WTC11 (cell line): ENCODE data around the gene CTNNA2. TPM values are rescaled to one million over a fixed set of nuclear protein-coding genes. Genes with fewer than 3 reads are reported as not detected.

Experiments
- ATAC-seq: fragments of 200-7000 bp; cut with Tn5 transposase; 2 replicates; pipeline ENCODE4 v1.10.0; 2021; ENCODE audit warnings: mild to moderate bottlenecking, moderate library complexity
- CTCF ChIA-PET: fragments of 300-600 bp; sonication (Branson Sonifier 250); formaldehyde crosslinking; loops from one replicate; lab custom pipeline; 2021; ENCODE audit warnings: antibody characterized with exemption; lab: Charles Lee
- POLR2A ChIA-PET: fragments of 350-600 bp; sonication (Branson Sonifier 250); formaldehyde crosslinking; loops from one replicate; lab custom pipeline; 2021; ENCODE audit warnings: antibody characterized with exemption; lab: Charles Lee
- DNase-seq: peaks from one replicate; pipeline ENCODE4 v3.0.0; 2021; ENCODE audit warnings: low spot score
- H3K27ac Mint-ChIP-seq: 2 replicates; pipeline ENCODE4 v1.8.0; 2021; ENCODE audit warnings: mixed read lengths
- H3K27me3 Mint-ChIP-seq: 2 replicates; pipeline ENCODE4 v1.8.0; 2021; ENCODE audit warnings: low read depth, mild to moderate bottlenecking, moderate library complexity, mixed read lengths
- H3K36me3 Mint-ChIP-seq: 2 replicates; pipeline ENCODE4 v1.8.0; 2021; ENCODE audit warnings: mixed read lengths
- H3K4me1 Mint-ChIP-seq: 2 replicates; pipeline ENCODE4 v1.8.0; 2022; ENCODE audit warnings: mixed read lengths
- H3K4me3 Mint-ChIP-seq: 2 replicates; pipeline ENCODE4 v1.8.0; 2021; ENCODE audit warnings: mild to moderate bottlenecking, moderate library complexity, mixed read lengths
- H3K9me3 Mint-ChIP-seq: 2 replicates; pipeline ENCODE4 v1.8.0; 2021; ENCODE audit warnings: mixed read lengths
- CREB1 ChIP-seq: sonication (generic); formaldehyde crosslinking; IDR thresholded peaks from 2 replicates; pipeline ENCODE4 v1.8.0; 2023; ENCODE audit warnings: mild to moderate bottlenecking, missing genetic modification reagents
- EMX1 ChIP-seq: fragments of 250-450 bp; sonication (Bioruptor Pico); IDR thresholded peaks from 2 replicates; pipeline ENCODE4 v1.8.0; 2021; ENCODE audit warnings: mild to moderate bottlenecking
- FOXJ3 ChIP-seq: sonication (generic); formaldehyde crosslinking; IDR thresholded peaks from 2 replicates; pipeline ENCODE4 v1.9.0; 2021; ENCODE audit warnings: missing genetic modification reagents, mild to moderate bottlenecking, borderline replicate concordance
- FOXK1 ChIP-seq: sonication (generic); formaldehyde crosslinking; IDR thresholded peaks from 2 replicates; pipeline ENCODE4 v1.8.0; 2022; ENCODE audit warnings: mild to moderate bottlenecking, moderate library complexity, missing genetic modification reagents
- GRHL2 ChIP-seq: fragments of 250-450 bp; sonication (Bioruptor Pico); IDR thresholded peaks from 2 replicates; pipeline ENCODE4 v1.8.0; 2022; ENCODE audit warnings: mild to moderate bottlenecking, moderate library complexity; ENCODE audit not compliant: insufficient replicate concordance, severe bottlenecking
- IRF2 ChIP-seq: sonication (generic); formaldehyde crosslinking; IDR thresholded peaks from 2 replicates; pipeline ENCODE4 v1.8.0; 2022; ENCODE audit warnings: low read depth, missing genetic modification reagents, borderline replicate concordance
- NFATC4 ChIP-seq: fragments of 250-450 bp; sonication (Bioruptor Pico); IDR thresholded peaks from 2 replicates; pipeline ENCODE4 v1.9.0; 2021; ENCODE audit warnings: mild to moderate bottlenecking
- NFE2L1 ChIP-seq: sonication (generic); formaldehyde crosslinking; IDR thresholded peaks from 2 replicates; pipeline ENCODE4 v1.8.1; 2023; ENCODE audit warnings: missing genetic modification reagents
- NFYB ChIP-seq: sonication (generic); formaldehyde crosslinking; conservative IDR thresholded peaks from 2 replicates; pipeline ENCODE4 v1.8.0; 2022; ENCODE audit warnings: low read depth, missing genetic modification reagents
- NR2C2 ChIP-seq: sonication (generic); formaldehyde crosslinking; IDR thresholded peaks from 2 replicates; pipeline ENCODE4 v1.8.0; 2022; ENCODE audit warnings: mild to moderate bottlenecking, missing genetic modification reagents
- RORB ChIP-seq: fragments of 250-450 bp; sonication (Bioruptor Pico); IDR thresholded peaks from 2 replicates; pipeline ENCODE4 v1.9.0; 2021; ENCODE audit warnings: mild to moderate bottlenecking
- SMAD3 ChIP-seq: sonication (generic); formaldehyde crosslinking; IDR thresholded peaks from 2 replicates; pipeline ENCODE4 v1.8.0; 2022; ENCODE audit warnings: missing genetic modification reagents, mild to moderate bottlenecking, borderline replicate concordance
- TEAD1 ChIP-seq: sonication (generic); formaldehyde crosslinking; IDR thresholded peaks from 2 replicates; pipeline ENCODE4 v1.8.0; 2022; ENCODE audit warnings: mild to moderate bottlenecking, missing genetic modification reagents
- ZNF138 ChIP-seq: sonication (generic); formaldehyde crosslinking; conservative IDR thresholded peaks from 2 replicates; pipeline ENCODE4 v1.8.1; 2022; ENCODE audit warnings: mild to moderate bottlenecking, moderate library complexity, missing genetic modification reagents
- ZNF396 ChIP-seq: fragments of 250-450 bp; sonication (Bioruptor Pico); IDR thresholded peaks from 2 replicates; pipeline ENCODE4 v1.8.0; 2021; ENCODE audit warnings: mild to moderate bottlenecking, moderate library complexity, borderline replicate concordance
- total RNA-seq: library from RNA; stranded (reverse); gene quantifications from 3 replicates; pipeline ENCODE4 v1.2.3, GENCODE V29; 2021
- TF ChIP-seq, protein P1 (sequence below): sonication (generic); formaldehyde crosslinking; IDR thresholded peaks from 2 replicates; pipeline ENCODE4 v1.8.1; 2022; ENCODE audit warnings: low read depth, missing genetic modification reagents, borderline replicate concordance
- TF ChIP-seq, protein P2 (sequence below): sonication (generic); formaldehyde crosslinking; IDR thresholded peaks from 2 replicates; pipeline ENCODE4 v1.8.0; 2023; ENCODE audit warnings: missing genetic modification reagents
- TF ChIP-seq, protein P3 (sequence below): sonication (generic); formaldehyde crosslinking; IDR thresholded peaks from 2 replicates; pipeline ENCODE4 v1.8.1; 2023; ENCODE audit warnings: mild to moderate bottlenecking, missing genetic modification reagents, borderline replicate concordance
- TF ChIP-seq, protein P4 (sequence below): sonication (generic); formaldehyde crosslinking; IDR thresholded peaks from 2 replicates; pipeline ENCODE4 v1.8.0; 2022; ENCODE audit warnings: mild to moderate bottlenecking, missing genetic modification reagents
- TF ChIP-seq, protein P5 (sequence below): sonication (generic); formaldehyde crosslinking; IDR thresholded peaks from 2 replicates; pipeline ENCODE4 v1.8.1; 2023; ENCODE audit warnings: mild to moderate bottlenecking, missing genetic modification reagents

CTNNA2 gene
- total RNA-seq, 1 experiment from 2014 or later: 3.8 TPM

DNA sequence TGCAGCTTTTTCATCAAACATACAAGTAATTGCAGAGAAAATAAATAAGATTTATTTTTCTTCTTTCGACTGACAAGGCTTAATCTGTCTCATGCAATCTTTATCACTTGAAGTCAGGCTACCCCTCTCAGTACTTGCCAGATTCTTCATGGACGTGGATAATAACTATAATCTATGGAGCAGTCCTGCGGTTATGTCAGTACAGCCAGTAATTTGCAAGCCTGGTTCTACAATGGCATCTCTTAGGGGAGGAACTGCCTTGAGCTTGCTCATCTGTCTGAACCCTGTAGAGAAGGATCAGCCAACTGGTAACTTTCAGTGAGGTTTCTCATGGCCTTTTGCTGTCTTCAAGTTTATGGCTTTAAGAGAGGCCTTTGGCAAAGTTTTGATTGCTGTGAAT is 827.2 kb downstream of the CTNNA2 start:
- TF ChIP-seq, protein P1, sequence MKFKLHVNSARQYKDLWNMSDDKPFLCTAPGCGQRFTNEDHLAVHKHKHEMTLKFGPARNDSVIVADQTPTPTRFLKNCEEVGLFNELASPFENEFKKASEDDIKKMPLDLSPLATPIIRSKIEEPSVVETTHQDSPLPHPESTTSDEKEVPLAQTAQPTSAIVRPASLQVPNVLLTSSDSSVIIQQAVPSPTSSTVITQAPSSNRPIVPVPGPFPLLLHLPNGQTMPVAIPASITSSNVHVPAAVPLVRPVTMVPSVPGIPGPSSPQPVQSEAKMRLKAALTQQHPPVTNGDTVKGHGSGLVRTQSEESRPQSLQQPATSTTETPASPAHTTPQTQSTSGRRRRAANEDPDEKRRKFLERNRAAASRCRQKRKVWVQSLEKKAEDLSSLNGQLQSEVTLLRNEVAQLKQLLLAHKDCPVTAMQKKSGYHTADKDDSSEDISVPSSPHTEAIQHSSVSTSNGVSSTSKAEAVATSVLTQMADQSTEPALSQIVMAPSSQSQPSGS (CRISPR knock-in tag): no peak
- no peak for TF ChIP-seq GRHL2 (CRISPR knock-in tag)
- no peak for TF ChIP-seq NFE2L1 (CRISPR knock-in tag)
- no peak for TF ChIP-seq FOXK1 (CRISPR knock-in tag)
- TF ChIP-seq NFYB (CRISPR knock-in tag): no peak
- TF ChIP-seq, protein P2, sequence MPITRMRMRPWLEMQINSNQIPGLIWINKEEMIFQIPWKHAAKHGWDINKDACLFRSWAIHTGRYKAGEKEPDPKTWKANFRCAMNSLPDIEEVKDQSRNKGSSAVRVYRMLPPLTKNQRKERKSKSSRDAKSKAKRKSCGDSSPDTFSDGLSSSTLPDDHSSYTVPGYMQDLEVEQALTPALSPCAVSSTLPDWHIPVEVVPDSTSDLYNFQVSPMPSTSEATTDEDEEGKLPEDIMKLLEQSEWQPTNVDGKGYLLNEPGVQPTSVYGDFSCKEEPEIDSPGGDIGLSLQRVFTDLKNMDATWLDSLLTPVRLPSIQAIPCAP (CRISPR knock-in tag): no peak
- no peak for TF ChIP-seq EMX1 (CRISPR knock-in tag)
- TF ChIP-seq, protein P3, sequence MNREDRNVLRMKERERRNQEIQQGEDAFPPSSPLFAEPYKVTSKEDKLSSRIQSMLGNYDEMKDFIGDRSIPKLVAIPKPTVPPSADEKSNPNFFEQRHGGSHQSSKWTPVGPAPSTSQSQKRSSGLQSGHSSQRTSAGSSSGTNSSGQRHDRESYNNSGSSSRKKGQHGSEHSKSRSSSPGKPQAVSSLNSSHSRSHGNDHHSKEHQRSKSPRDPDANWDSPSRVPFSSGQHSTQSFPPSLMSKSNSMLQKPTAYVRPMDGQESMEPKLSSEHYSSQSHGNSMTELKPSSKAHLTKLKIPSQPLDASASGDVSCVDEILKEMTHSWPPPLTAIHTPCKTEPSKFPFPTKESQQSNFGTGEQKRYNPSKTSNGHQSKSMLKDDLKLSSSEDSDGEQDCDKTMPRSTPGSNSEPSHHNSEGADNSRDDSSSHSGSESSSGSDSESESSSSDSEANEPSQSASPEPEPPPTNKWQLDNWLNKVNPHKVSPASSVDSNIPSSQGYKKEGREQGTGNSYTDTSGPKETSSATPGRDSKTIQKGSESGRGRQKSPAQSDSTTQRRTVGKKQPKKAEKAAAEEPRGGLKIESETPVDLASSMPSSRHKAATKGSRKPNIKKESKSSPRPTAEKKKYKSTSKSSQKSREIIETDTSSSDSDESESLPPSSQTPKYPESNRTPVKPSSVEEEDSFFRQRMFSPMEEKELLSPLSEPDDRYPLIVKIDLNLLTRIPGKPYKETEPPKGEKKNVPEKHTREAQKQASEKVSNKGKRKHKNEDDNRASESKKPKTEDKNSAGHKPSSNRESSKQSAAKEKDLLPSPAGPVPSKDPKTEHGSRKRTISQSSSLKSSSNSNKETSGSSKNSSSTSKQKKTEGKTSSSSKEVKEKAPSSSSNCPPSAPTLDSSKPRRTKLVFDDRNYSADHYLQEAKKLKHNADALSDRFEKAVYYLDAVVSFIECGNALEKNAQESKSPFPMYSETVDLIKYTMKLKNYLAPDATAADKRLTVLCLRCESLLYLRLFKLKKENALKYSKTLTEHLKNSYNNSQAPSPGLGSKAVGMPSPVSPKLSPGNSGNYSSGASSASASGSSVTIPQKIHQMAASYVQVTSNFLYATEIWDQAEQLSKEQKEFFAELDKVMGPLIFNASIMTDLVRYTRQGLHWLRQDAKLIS (CRISPR knock-in tag): no peak
- no peak for TF ChIP-seq RORB
- TF ChIP-seq TEAD1: no peak
- no peak for TF ChIP-seq FOXJ3 (CRISPR knock-in tag)
- TF ChIP-seq SMAD3 (CRISPR knock-in tag): no peak
- TF ChIP-seq, protein P4, sequence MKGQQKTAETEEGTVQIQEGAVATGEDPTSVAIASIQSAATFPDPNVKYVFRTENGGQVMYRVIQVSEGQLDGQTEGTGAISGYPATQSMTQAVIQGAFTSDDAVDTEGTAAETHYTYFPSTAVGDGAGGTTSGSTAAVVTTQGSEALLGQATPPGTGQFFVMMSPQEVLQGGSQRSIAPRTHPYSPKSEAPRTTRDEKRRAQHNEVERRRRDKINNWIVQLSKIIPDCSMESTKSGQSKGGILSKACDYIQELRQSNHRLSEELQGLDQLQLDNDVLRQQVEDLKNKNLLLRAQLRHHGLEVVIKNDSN (CRISPR knock-in tag): no peak
- TF ChIP-seq NR2C2: no peak
- TF ChIP-seq ZNF138 (CRISPR knock-in tag): no peak
- TF ChIP-seq IRF2 (CRISPR knock-in tag): no peak
- H3K27me3 Mint-ChIP-seq: peaks cover 9% of the 10 kb centered on the region
- H3K9me3 Mint-ChIP-seq: peaks cover 10% of the 10 kb centered on the region; the same call in 1 of the 2 replicates
- H3K36me3 Mint-ChIP-seq: no peaks in the 10 kb centered on the region
- no peak overlapping the region for H3K4me3 Mint-ChIP-seq
- H3K27ac Mint-ChIP-seq: no peak overlapping the region
- ChIA-PET CTCF (no interaction called here), POLR2A (no interaction called here)
- ATAC-seq: no peak
- no peak for DNase-seq
- peaks cover 3% of the 10 kb centered on the region; the same call in 1 of the 2 replicates for H3K4me1 Mint-ChIP-seq

DNA sequence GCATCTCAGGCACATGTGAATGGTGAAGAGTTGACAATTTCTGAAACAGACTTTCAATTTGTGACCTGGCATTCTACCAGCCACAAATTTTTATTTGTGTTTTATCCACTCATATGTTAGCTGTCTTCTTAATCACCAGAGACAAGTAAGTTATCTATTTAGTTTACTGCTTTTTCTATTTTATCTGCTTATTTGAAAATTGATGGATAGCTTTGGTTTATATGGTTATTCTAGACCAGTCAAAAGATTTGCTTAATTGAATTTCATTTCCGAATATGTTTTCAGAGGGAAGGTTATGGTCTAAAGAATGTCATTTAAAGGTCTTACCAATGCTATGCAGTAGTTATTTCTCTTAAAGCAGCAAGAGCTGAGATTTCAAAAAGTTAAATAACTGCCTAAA is 835.2 kb downstream of the CTNNA2 start:
- POLR2A ChIA-PET: no interaction called here
- no peak for DNase-seq
- Mint-ChIP-seq H3K36me3 (no peaks in the 10 kb centered on the region), H3K4me3 (no peak overlapping the region), H3K27ac (no peak overlapping the region), H3K27me3 (peaks cover 45% of the 10 kb centered on the region), H3K4me1 (peaks cover 26% of the 10 kb centered on the region), H3K9me3 (peaks cover 10% of the 10 kb centered on the region; the same call in 1 of the 2 replicates)
- TF ChIP-seq SMAD3 (CRISPR knock-in tag) (no peak), NFATC4 (CRISPR knock-in tag) (no peak), CREB1 (CRISPR knock-in tag) (no peak), ZNF396 (CRISPR knock-in tag) (no peak)
- TF ChIP-seq, protein P5, sequence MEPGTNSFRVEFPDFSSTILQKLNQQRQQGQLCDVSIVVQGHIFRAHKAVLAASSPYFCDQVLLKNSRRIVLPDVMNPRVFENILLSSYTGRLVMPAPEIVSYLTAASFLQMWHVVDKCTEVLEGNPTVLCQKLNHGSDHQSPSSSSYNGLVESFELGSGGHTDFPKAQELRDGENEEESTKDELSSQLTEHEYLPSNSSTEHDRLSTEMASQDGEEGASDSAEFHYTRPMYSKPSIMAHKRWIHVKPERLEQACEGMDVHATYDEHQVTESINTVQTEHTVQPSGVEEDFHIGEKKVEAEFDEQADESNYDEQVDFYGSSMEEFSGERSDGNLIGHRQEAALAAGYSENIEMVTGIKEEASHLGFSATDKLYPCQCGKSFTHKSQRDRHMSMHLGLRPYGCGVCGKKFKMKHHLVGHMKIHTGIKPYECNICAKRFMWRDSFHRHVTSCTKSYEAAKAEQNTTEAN: no peak
- ATAC-seq: no peak
- CTCF ChIA-PET: no interaction called here
